MCF 10A (cell line): Measurements from ENCODE around the gene VSIG8. TPM values are rescaled to one million over a fixed set of nuclear protein-coding genes. Genes with fewer than 3 reads are reported as not detected.
A peak's percentile ranks its signal among the peaks of the same experiment; 100 is the strongest.

Experiments
- BruUV-seq: library from RNA; stranded (reverse); fragments of 400-500 nt; replicated peaks from 2 replicates; lab custom pipeline; 2021; lab: Mats Ljungman, UMichigan
- CTCF ChIA-PET: fragments of 300-600 bp; sonication (Branson Sonifier 250); formaldehyde crosslinking; extraction: SDS; loops from one replicate; lab custom pipeline; 2021; ENCODE audit warnings: antibody characterized with exemption, inconsistent platforms; lab: Yijun Ruan, JAX
- POLR2A ChIA-PET: fragments of 300-600, 350-650 bp; sonication (Branson Sonifier 250); formaldehyde crosslinking; extraction: SDS; loops from one replicate; lab custom pipeline; 2020; ENCODE audit warnings: antibody characterized with exemption, inconsistent platforms; lab: Yijun Ruan, JAX
- DNase-seq: peaks from one replicate; pipeline ENCODE4 v3.0.0-alpha.2; 2018; ENCODE audit not compliant: unreplicated experiment
- H3K27ac Mint-ChIP-seq: one replicate; pipeline ENCODE4 v1.8.0; 2022; ENCODE audit warnings: mild to moderate bottlenecking, low read depth, mixed read lengths; ENCODE audit not compliant: unreplicated experiment
- H3K27me3 Mint-ChIP-seq: one replicate; pipeline ENCODE4 v1.8.0; 2022; ENCODE audit warnings: mixed read lengths; ENCODE audit not compliant: insufficient read depth, unreplicated experiment
- H3K36me3 Mint-ChIP-seq: one replicate; pipeline ENCODE4 v1.8.0; 2022; ENCODE audit warnings: mild to moderate bottlenecking, moderate library complexity, mixed read lengths; ENCODE audit not compliant: insufficient read depth, unreplicated experiment
- H3K4me1 Mint-ChIP-seq: one replicate; pipeline ENCODE4 v1.8.0; 2022; ENCODE audit warnings: mixed read lengths; ENCODE audit not compliant: insufficient read depth, unreplicated experiment
- H3K4me3 Mint-ChIP-seq: one replicate; pipeline ENCODE4 v1.8.0; 2022; ENCODE audit warnings: mild to moderate bottlenecking, moderate library complexity, mixed read lengths; ENCODE audit not compliant: unreplicated experiment
- H3K9me3 Mint-ChIP-seq: one replicate; pipeline ENCODE4 v1.8.0; 2022; ENCODE audit warnings: mixed read lengths; ENCODE audit not compliant: unreplicated experiment
- CTCF ChIP-seq: fragments of 200-600 bp; IDR thresholded peaks from one replicate; pipeline ENCODE4 v1.8.0; 2022; ENCODE audit warnings: antibody characterized with exemption, mild to moderate bottlenecking; ENCODE audit not compliant: unreplicated experiment
- intact Hi-C: fragments of 100-400 bp; cut with micrococcal nuclease; formaldehyde crosslinking; loops from 2 replicates; pipeline ENCODE4 v1.14.1; 2022
- total RNA-seq: library from RNA; stranded (reverse); gene quantifications from 2 replicates; pipeline ENCODE4 v1.2.3, GENCODE V29; 2022

VSIG8 gene
- total RNA-seq, 1 experiment from 2014 or later: not detected

- H3K27ac Mint-ChIP-seq: no peak overlapping the region
Measured at GRCh38 chr1:159870704-159871103, 8.2 kb upstream of the VSIG8 start.

GRCh38 chr1:159869607-159870006 lies 7.2 kb upstream of the VSIG8 start:
- no TSS peak for BruUV-seq
- CTCF ChIA-PET: interaction anchor here (0.5 to 10.4 kb wide), 7 partner anchors 10 to 708 kb away, joined by 3 to 146 read pairs (median 5); no protein-coding TSS in a partner anchor
- H3K4me3 Mint-ChIP-seq: no peak overlapping the region
- H3K27ac Mint-ChIP-seq: peak overlapping the region; percentile 85
- POLR2A ChIA-PET: interaction anchor here (1.0 to 9.6 kb wide), 6 partner anchors 11 to 161 kb away, joined by 3 to 82 read pairs (median 9); partner anchors contain the start of gene TAGLN2
- H3K27me3 Mint-ChIP-seq: no peaks in the 10 kb centered on the region
- intact Hi-C loops: no loop called here
- no peaks in the 10 kb centered on the region for H3K36me3 Mint-ChIP-seq
- no peaks in the 10 kb centered on the region for H3K9me3 Mint-ChIP-seq
- no peak for DNase-seq
- TF ChIP-seq CTCF: no peak
- H3K4me1 Mint-ChIP-seq: peaks cover 51% of the 10 kb centered on the region

More at GRCh38 chr1:159870704-159871103, 8.2 kb upstream of the VSIG8 start:
- Mint-ChIP-seq H3K4me1 (peaks cover 51% of the 10 kb centered on the region), H3K9me3 (no peaks in the 10 kb centered on the region), H3K27me3 (no peaks in the 10 kb centered on the region), H3K36me3 (no peaks in the 10 kb centered on the region), H3K4me3 (no peak overlapping the region)
- TF ChIP-seq CTCF: no peak
- ChIA-PET POLR2A (interaction anchor here (0.7 to 9.6 kb wide), 3 partner anchors 9 to 27 kb away, joined by 3 to 82 read pairs (median 80); no protein-coding TSS in a partner anchor), CTCF (interaction anchor here (0.8 to 10.4 kb wide), 9 partner anchors 9 to 659 kb away, joined by 3 to 146 read pairs (median 5); partner anchors contain the start of gene FCRL6)
- DNase-seq: no peak
- intact Hi-C loops: no loop called here
- no TSS peak for BruUV-seq

GRCh38 chr1:159869173-159869572 lies 6.7 kb upstream of the VSIG8 start:
- no TSS peak for BruUV-seq
- no peaks in the 10 kb centered on the region for H3K36me3 Mint-ChIP-seq
- peak; percentile 84 for DNase-seq
- peak overlapping the region; percentile 85 for H3K27ac Mint-ChIP-seq
- H3K4me1 Mint-ChIP-seq: peaks cover 51% of the 10 kb centered on the region
- no peaks in the 10 kb centered on the region for H3K27me3 Mint-ChIP-seq
- ChIA-PET CTCF (interaction anchor here (0.6 to 10.4 kb wide), 10 partner anchors 10 to 708 kb away, joined by 3 to 146 read pairs (median 5); no protein-coding TSS in a partner anchor), POLR2A (interaction anchor here (0.7 to 9.6 kb wide), 10 partner anchors 11 to 162 kb away, joined by 3 to 82 read pairs (median 5); partner anchors contain the start of gene TAGLN2)
- peak overlapping the region; percentile 22 for H3K4me3 Mint-ChIP-seq
- intact Hi-C loops: no loop called here
- no peaks in the 10 kb centered on the region for H3K9me3 Mint-ChIP-seq
- TF ChIP-seq CTCF: no peak

- no peak for TF ChIP-seq CTCF
- ChIA-PET CTCF (interaction anchor here (0.9 to 10.4 kb wide), 9 partner anchors 9 to 707 kb away, joined by 3 to 146 read pairs (median 5); no protein-coding TSS in a partner anchor), POLR2A (interaction anchor here (0.7 to 9.6 kb wide), 10 partner anchors 11 to 162 kb away, joined by 3 to 82 read pairs (median 6); partner anchors contain the start of gene TAGLN2)
- Mint-ChIP-seq H3K27ac (peak overlapping the region; percentile 85), H3K9me3 (no peaks in the 10 kb centered on the region), H3K27me3 (no peaks in the 10 kb centered on the region), H3K4me3 (peak overlapping the region; percentile 22), H3K4me1 (peaks cover 51% of the 10 kb centered on the region), H3K36me3 (no peaks in the 10 kb centered on the region)
- BruUV-seq: no TSS peak
- DNase-seq: no peak
- intact Hi-C loops: no loop called here
Measured at GRCh38 chr1:159868766-159869165, 6.3 kb upstream of the VSIG8 start.
